ENCODE data around the gene FOXP1.
A peak's percentile ranks its signal among the peaks of the same experiment; 100 is the strongest.

The FOXP1 gene

GRCh38 chr3:71587958-71588357, 4.4 kb upstream of the FOXP1 start:
- FAIRE-seq (no peak), DNase-seq (ENCODE audit: low spot score) (no peak)

DNA sequence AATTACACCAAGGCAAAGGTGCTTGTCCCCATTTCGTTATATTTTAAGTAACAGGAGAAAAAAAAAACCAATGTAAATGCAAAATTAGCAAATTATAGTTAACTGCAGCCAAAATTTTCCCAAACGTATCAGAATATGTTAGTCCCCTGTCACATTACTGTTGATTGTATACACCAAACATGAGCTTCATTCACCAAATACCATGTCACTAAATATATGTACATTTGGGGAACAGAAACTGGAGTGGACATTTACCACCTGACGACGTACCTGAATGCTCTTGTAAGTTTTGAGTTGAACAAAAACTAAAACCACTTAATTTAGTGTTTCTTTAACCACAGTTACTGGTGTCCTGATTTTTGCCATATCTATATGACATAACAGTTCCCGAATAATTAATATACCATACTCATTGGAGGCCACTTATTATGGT, 3.3 kb upstream of the FOXP1 start:
- no peak for DNase-seq (ENCODE audit: low spot score)
- no peak for FAIRE-seq

- FAIRE-seq (peak; percentile 58), DNase-seq (ENCODE audit: low spot score) (no peak)
Measured at GRCh38 chr3:71585887-71586809, 2.6 kb upstream of the FOXP1 start.

GRCh38 chr3:71585131-71585530, 1.6 kb upstream of the FOXP1 start:
- no peak for DNase-seq (ENCODE audit: low spot score)
- FAIRE-seq: no peak

DNA sequence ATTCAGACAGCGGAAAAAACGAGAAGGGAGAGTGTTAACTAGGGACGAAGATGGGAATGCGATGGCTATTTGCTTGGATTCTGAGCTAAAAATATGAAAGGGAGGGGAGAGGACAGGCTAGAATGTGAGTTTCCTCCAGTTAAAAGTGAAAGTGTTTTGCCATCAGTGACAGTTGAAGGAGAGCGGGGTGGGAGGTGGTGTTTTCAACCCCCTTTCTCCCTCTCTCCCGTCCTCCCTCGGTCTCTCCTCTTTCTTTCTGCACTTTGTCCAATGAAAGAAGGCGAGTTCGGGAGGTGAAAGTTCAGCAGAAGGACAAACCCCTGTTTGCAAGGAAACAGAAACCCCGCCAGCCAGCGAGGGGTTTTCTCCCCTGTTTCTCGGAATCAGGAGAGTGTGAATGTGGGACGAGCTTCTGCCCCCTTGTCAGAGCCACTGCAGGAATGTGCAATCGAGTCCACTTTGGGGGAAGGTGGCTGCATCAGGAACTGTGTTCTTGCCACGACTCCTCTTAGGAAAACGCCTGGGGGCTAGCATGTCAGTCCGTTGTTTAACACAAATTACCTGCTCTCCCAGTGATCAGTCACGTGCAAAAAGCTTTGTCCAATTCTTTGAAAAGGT, 975 bp upstream of the FOXP1 start:
- peak; percentile 59 for DNase-seq (ENCODE audit: low spot score)
- FAIRE-seq: peak; percentile 37

DNA sequence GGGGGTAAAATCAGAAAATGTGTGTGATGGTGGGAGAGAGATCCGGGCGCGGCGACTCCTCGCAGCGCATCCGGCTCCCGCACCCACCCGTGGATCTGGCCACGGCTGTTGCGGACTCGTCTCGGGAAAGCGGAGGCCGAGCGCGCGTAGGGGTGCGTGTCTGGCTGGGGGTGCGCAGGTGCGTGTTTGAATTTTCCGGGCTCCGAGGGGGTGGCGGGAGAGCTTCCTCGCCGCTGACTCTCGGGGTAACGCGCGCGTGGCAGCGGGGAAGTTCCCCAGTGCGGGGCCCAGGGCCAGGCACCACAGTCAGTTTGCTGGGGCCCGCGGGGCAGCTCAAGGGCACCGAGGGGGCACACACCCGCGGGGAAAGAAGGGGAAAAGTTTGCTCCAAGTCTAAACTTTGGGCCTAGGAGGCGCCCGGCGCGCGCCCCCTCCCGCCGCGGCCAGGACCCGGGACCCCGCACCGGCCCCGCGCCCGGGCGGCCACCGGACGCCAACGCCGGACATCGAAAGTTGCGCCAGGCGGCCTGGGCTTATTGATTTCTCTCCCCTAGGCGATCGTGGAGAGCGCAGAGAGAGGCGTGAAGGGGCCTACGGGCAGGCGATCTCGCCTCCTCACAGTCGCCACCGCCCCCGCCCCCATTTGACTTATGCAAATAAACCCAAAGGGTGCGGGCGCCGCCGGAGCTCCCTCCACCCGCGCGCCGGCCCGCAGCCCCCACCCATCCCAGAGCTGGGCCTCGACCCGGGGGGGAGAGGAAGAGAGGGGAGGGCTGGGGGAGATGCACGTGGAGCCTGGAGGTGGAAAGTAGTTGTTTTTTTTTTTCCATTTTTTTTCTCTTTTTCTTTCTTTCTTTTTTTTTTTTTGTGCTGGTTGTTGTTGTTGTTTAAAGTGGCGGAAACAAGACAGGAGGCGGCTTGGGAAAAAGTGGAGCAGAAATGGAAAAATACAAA, 639 bp downstream of the FOXP1 start:
- FAIRE-seq: no peak

GRCh38 chr3:71582036-71582611, 1.4 kb downstream of the FOXP1 start:
- FAIRE-seq (no peak), DNase-seq (ENCODE audit: low spot score) (peak; percentile 72)

More for the DNA sequence above, 639 bp downstream of the FOXP1 start:
- DNase-seq (ENCODE audit: low spot score): peak; percentile 56

GRCh38 chr3:71581457-71582035, 2.0 kb downstream of the FOXP1 start:
- DNase-seq (ENCODE audit: low spot score) (no peak), FAIRE-seq (no peak)

GRCh38 chr3:71580636-71581456, 2.7 kb downstream of the FOXP1 start:
- FAIRE-seq (no peak), DNase-seq (ENCODE audit: low spot score) (no peak)

DNA sequence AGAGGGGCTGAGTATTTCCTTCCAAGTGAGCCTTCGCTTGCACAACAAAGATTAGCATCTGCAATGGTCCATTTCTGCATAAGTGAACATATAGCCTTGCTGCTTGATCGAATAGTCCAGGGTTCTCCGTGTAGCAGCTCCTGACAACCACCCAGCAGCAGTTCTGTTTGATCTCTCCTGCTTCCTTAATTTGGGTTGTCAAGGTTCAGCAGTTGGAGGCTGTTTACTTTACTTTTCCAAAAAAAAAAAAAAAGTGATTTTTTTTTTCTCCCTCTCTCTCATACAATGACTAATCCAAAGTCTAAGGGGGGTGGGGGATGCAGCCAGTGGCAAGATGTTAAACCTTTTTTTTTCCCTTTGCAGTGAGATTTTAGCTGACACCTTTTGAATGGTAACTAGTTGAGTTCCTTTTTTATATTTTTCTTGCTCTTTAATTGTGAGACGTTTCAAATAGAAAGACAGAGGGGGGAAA, 3.6 kb downstream of the FOXP1 start:
- peak; percentile 91 for FAIRE-seq
- DNase-seq (ENCODE audit: low spot score): peak; percentile 75

GRCh38 chr3:71579326-71579934, 4.1 kb downstream of the FOXP1 start:
- FAIRE-seq: peak; percentile 68
- DNase-seq (ENCODE audit: low spot score): no peak

GRCh38 chr3:71578054-71578751, 5.3 kb downstream of the FOXP1 start:
- FAIRE-seq (peak; percentile 69), DNase-seq (ENCODE audit: low spot score) (no peak)

GRCh38 chr3:71577011-71577410, 6.5 kb downstream of the FOXP1 start:
- DNase-seq (ENCODE audit: low spot score) (no peak), FAIRE-seq (no peak)

GRCh38 chr3:71575433-71575832, 8.1 kb downstream of the FOXP1 start:
- FAIRE-seq: no peak

DNA sequence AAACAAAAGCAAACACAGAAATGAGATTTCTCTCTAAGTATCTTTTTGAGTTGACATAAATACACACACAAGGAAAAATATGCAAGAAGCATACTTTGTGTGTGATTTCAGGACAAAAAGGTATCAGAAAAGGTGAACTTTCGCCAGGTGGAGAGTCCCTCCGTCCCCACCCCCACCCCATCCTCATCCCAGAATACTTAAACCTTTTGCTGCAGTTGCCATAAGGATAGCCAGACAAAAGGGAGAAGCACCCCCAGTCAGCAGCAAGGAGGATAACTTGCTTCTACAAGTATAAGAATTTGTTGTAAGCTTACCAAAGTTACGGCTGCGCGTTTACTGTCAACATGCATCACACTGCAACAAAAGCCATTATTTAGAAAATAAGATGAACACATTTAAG, 10.3 kb downstream of the FOXP1 start:
- DNase-seq (ENCODE audit: low spot score) (no peak), FAIRE-seq (no peak)

More at GRCh38 chr3:71575433-71575832, 8.1 kb downstream of the FOXP1 start:
- no peak for DNase-seq (ENCODE audit: low spot score)

GRCh38 chr3:71570546-71570945, 13.0 kb downstream of the FOXP1 start:
- DNase-seq (ENCODE audit: low spot score): no peak
- FAIRE-seq: no peak

DNA sequence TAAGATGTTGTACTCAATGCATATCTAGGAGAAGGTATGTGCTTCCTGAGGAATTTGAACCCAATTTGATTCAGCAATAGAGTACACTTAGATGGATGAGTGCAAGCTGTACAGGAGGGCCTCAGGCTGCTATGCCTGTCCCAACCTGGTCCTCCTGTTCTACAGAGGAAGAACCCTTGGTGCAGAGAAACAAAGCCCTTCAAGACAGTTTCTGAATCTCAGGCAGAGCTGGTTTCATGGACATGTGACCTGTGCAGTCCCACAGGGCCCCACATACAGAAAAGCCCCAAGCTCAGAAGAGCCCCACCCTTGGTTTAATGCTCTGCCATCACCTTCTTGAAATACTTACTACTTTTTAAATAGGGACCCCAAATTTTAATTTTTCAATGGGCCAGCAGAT, 15.3 kb downstream of the FOXP1 start:
- no peak for DNase-seq (ENCODE audit: low spot score)

GRCh38 chr3:71566776-71567175, 16.8 kb downstream of the FOXP1 start:
- DNase-seq (ENCODE audit: low spot score): no peak
- FAIRE-seq: no peak

More for the DNA sequence above, 15.3 kb downstream of the FOXP1 start:
- no peak for FAIRE-seq

DNA sequence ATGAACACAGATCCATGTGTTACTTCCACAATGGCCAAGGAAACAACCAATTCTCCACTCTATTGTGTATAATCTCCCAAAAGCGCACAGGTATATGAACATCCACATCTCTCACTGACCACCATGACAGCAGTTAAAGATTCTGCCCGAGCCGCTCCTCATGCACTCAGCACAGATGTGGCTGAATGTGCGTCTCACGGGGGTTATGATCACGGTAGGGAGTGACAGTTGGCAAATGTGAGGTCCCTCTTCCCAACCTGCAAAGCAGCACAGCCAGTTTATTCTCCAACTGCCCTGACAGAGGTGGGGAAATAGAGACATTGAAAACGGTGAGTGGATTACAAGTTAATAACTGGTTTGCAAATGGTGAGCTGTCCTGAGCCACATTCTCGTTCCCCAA, 17.6 kb downstream of the FOXP1 start:
- DNase-seq (ENCODE audit: low spot score) (no peak), FAIRE-seq (no peak)

Measured in RCC 7860 (cell line).